MM.1S (cell line): ENCODE measurements around the gene IL4.

Experiments used
- DNase-seq: peaks from one replicate; pipeline ENCODE4 v3.0.0-alpha.2; 2015
- H2AFZ ChIP-seq: fragments of 300-600 bp; sonication (generic); 2 replicates; pipeline ENCODE4 v1.6.0; 2016; ENCODE audit warnings: antibody characterized with exemption, low read length
- H3F3A ChIP-seq: fragments of 300-600 bp; sonication (generic); 2 replicates; pipeline ENCODE4 v1.6.1; 2016; ENCODE audit warnings: mild to moderate bottlenecking, antibody characterized with exemption, low read length, moderate library complexity, mixed read lengths; ENCODE audit not compliant: insufficient read depth
- H3K27ac ChIP-seq: fragments of 300-600 bp; sonication (generic); 2 replicates; pipeline ENCODE4 v1.5.1; 2016; ENCODE audit warnings: mild to moderate bottlenecking, low read length
- H3K27me3 ChIP-seq: fragments of 300-600 bp; sonication (generic); replicated peaks from 2 replicates; pipeline ENCODE4 v1.6.0; 2016; ENCODE audit warnings: low read length; ENCODE audit not compliant: insufficient read depth
- H3K36me3 ChIP-seq: fragments of 300-600 bp; sonication (generic); replicated peaks from 2 replicates; pipeline ENCODE4 v1.6.1; 2016; ENCODE audit warnings: mild to moderate bottlenecking, low read length, mixed read lengths; ENCODE audit not compliant: insufficient read depth
- H3K4me1 ChIP-seq: fragments of 300-600 bp; sonication (generic); 2 replicates; pipeline ENCODE4 v1.6.1; 2016; ENCODE audit warnings: low read length, mixed read lengths
- H3K4me2 ChIP-seq: fragments of 300-600 bp; sonication (generic); 2 replicates; pipeline ENCODE4 v1.6.0; 2016; ENCODE audit warnings: low read depth, low read length
- H3K4me3 ChIP-seq: fragments of 300-600 bp; sonication (generic); 2 replicates; pipeline ENCODE4 v1.5.1; 2016; ENCODE audit warnings: low read length, mixed read lengths
- H3K79me2 ChIP-seq: fragments of 300-600 bp; sonication (generic); 2 replicates; pipeline ENCODE4 v1.6.1; 2016; ENCODE audit warnings: mixed run types, low read length, mixed read lengths
- H3K9ac ChIP-seq: fragments of 300-600 bp; sonication (generic); 2 replicates; pipeline ENCODE4 v1.6.1; 2016; ENCODE audit warnings: low read length, mixed read lengths
- H3K9me2 ChIP-seq: fragments of 300-600 bp; sonication (generic); replicated peaks from 2 replicates; pipeline ENCODE4 v1.6.1; 2016; ENCODE audit warnings: mild to moderate bottlenecking, low read length, mixed read lengths; ENCODE audit not compliant: insufficient read depth
- H3K9me3 ChIP-seq: fragments of 300-600 bp; sonication (generic); replicated peaks from 2 replicates; pipeline ENCODE4 v1.6.1; 2016; ENCODE audit warnings: mild to moderate bottlenecking, low read length, mixed read lengths; ENCODE audit not compliant: insufficient read depth
- H4K20me1 ChIP-seq: fragments of 300-600 bp; sonication (generic); 2 replicates; pipeline ENCODE4 v1.6.1; 2016; ENCODE audit warnings: mild to moderate bottlenecking, low read length, moderate library complexity, mixed read lengths; ENCODE audit not compliant: insufficient read depth
- EZH2 ChIP-seq: fragments of 300-600 bp; sonication (generic); optimal IDR thresholded peaks from 2 replicates; pipeline ENCODE3; 2017; ENCODE audit warnings: low read depth, mild to moderate bottlenecking, antibody characterized with exemption, low read length, mixed read lengths
- EZH2phosphoT487 ChIP-seq: fragments of 300-600 bp; sonication (generic); IDR thresholded peaks from 2 replicates; pipeline ENCODE4 v1.6.1; 2018; ENCODE audit warnings: antibody characterized with exemption, low read length
- TF ChIP-seq, protein P1 (sequence below): fragments of 300-600 bp; sonication (generic); IDR thresholded peaks from 2 replicates; pipeline ENCODE4 v1.5.1; 2016; ENCODE audit warnings: antibody characterized with exemption, low read length, mixed read lengths

IL4 gene

DNA sequence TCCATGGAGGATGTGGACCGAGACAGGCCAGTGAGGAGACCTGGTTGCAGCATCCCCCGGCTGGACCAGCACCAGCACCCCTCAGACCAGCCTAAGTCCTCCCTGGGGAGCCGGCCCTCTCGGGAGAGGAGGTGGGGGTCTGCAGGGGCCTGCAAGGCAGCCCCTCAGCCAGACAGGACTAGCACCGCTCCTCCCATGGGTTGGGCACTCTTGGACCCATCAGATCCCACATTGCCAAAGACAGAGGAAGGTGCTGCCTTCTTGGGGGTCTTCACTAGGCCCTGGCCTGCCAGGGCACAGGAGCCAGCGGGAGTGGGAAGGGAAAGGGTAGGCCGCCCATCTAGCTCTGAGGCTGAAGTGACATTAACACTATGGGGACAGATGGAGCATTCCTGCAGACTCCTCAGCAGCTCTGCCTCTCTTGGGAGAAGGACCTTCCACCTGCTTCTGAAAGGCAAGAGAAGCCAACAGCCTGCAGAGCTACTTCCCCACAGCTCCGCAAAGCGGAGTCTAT, 9.0 kb upstream of the IL4 start:
- no peaks in the 10 kb centered on the region for H3K9me3 ChIP-seq
- H3K9me2 ChIP-seq: no peaks in the 10 kb centered on the region
- H3K4me3 ChIP-seq: no peak overlapping the region
- no peak overlapping the region for H3K9ac ChIP-seq
- no peaks in the 10 kb centered on the region for H3F3A ChIP-seq
- H3K27me3 ChIP-seq: no peaks in the 10 kb centered on the region
- H3K4me2 ChIP-seq: no peak overlapping the region
- no peaks in the 10 kb centered on the region for H3K79me2 ChIP-seq
- no peak overlapping the region for H3K27ac ChIP-seq
- no peak overlapping the region for H2AFZ ChIP-seq
- H4K20me1 ChIP-seq: no peaks in the 10 kb centered on the region
- H3K36me3 ChIP-seq: no peaks in the 10 kb centered on the region
- TF ChIP-seq EZH2: no peak
- H3K4me1 ChIP-seq: peaks cover 6% of the 10 kb centered on the region
- no peak for DNase-seq

DNA sequence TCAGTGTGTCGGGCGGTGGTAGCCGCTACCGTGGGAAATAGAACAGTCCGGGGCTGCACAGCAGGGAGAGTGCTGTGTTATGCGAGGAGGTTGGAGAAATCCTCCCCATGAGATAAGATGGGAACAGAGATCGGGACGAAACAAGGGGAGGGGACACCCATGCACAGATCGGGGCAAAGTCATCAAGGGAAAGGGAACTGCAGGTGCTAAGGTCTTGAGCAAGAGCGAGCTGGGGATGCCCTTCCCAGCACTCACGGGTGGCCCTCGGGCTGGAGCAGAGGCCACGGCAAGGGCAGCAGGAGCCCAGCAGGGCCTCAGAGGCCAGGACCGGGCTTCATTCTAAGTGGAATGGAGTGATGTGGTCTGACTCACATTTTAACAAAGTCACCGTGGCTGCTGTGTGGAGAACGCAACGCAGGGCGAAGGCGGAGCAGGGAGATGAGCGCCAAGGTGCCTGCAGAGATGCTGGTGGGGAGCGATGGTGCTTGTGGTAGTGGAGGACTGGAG, 8.2 kb upstream of the IL4 start:
- Histone ChIP-seq H3F3A (no peaks in the 10 kb centered on the region), H3K79me2 (no peaks in the 10 kb centered on the region), H3K9ac (no peak overlapping the region), H3K4me3 (no peak overlapping the region), H3K4me1 (peaks cover 6% of the 10 kb centered on the region), H4K20me1 (no peaks in the 10 kb centered on the region), H3K9me3 (no peaks in the 10 kb centered on the region), H3K9me2 (no peaks in the 10 kb centered on the region), H2AFZ (no peak overlapping the region), H3K36me3 (no peaks in the 10 kb centered on the region), H3K27me3 (no peaks in the 10 kb centered on the region), H3K4me2 (no peak overlapping the region), H3K27ac (no peak overlapping the region)
- no peak for DNase-seq
- TF ChIP-seq EZH2phosphoT487 (no peak), EZH2 (no peak)
- TF ChIP-seq, protein P1, sequence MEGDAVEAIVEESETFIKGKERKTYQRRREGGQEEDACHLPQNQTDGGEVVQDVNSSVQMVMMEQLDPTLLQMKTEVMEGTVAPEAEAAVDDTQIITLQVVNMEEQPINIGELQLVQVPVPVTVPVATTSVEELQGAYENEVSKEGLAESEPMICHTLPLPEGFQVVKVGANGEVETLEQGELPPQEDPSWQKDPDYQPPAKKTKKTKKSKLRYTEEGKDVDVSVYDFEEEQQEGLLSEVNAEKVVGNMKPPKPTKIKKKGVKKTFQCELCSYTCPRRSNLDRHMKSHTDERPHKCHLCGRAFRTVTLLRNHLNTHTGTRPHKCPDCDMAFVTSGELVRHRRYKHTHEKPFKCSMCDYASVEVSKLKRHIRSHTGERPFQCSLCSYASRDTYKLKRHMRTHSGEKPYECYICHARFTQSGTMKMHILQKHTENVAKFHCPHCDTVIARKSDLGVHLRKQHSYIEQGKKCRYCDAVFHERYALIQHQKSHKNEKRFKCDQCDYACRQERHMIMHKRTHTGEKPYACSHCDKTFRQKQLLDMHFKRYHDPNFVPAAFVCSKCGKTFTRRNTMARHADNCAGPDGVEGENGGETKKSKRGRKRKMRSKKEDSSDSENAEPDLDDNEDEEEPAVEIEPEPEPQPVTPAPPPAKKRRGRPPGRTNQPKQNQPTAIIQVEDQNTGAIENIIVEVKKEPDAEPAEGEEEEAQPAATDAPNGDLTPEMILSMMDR: no peak

DNA sequence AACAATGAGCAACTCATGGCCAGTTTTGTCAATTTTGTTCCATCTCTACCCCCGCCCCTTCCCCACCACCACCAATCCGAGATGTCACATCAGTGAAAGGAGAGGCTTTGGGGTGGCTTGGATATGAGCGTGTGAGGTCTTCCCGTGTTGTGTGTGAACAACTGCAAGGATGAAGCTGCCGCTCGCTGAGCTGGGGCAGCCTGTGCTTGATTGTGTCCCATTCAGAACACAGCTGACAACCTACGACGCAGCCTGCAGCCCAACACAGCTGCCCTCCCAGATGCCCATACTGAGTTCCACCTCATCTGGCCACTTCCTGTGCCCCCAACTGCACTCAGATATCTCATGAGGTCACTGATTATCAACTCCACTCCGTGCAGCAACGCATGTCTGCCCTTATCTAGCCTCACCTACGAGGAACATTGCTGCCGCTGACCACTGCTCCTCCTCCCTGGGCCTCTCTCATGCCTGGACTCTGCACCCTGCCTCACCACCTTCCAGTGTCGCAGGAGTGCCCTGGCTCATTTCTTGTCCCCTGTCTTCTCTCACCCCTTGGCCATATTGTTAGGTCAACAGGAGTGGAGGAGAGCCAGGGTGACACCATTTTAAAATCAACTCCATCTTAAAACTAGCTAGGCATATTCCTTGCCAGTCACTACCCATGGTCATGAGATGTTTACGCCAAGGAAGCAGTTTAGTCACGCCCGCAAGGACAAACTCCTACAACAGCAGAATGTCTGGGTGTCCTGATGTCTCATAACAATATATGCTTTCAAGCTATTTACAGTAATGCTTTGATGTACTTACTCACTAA, 7.3 kb upstream of the IL4 start:
- TF ChIP-seq EZH2phosphoT487 (no peak), EZH2 (no peak)
- TF ChIP-seq, protein P1: no peak
- Histone ChIP-seq H3K79me2 (no peaks in the 10 kb centered on the region), H3K4me1 (peaks cover 6% of the 10 kb centered on the region)

DNA sequence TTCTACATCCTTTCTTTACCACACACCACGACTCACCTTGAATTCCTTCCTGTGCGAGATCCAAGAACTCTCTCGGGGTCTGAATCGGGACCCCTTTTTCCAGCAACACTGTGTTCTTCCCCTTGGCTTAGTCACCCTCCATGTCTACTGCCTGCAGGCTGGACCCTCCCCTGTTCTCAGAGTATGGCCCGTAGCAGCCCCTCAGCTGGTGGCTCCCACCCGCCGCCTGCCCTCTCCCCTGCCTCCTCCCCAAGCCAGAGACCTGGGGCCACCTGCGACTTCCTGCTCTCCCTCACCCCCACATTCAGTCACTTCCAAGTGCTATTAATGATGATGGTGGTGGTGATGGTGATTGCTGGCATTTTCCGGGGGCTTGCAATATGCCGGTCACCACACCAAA, 6.5 kb upstream of the IL4 start:
- Histone ChIP-seq H3K27ac (no peak overlapping the region), H3K36me3 (no peaks in the 10 kb centered on the region), H2AFZ (no peak overlapping the region), H3K9ac (no peak overlapping the region), H3K4me1 (peaks cover 6% of the 10 kb centered on the region), H4K20me1 (no peaks in the 10 kb centered on the region), H3K4me3 (no peak overlapping the region), H3K4me2 (no peak overlapping the region), H3K27me3 (no peaks in the 10 kb centered on the region), H3F3A (no peaks in the 10 kb centered on the region), H3K9me3 (no peaks in the 10 kb centered on the region), H3K79me2 (no peaks in the 10 kb centered on the region), H3K9me2 (no peaks in the 10 kb centered on the region)
- TF ChIP-seq EZH2phosphoT487 (no peak), EZH2 (no peak)
- TF ChIP-seq, protein P1: no peak
- no peak for DNase-seq

More for the DNA sequence above, 7.3 kb upstream of the IL4 start:
- H3K4me3 ChIP-seq: no peak overlapping the region
- H3K9me2 ChIP-seq: no peaks in the 10 kb centered on the region
- H3K27me3 ChIP-seq: no peaks in the 10 kb centered on the region
- no peaks in the 10 kb centered on the region for H3K9me3 ChIP-seq
- H3F3A ChIP-seq: no peaks in the 10 kb centered on the region
- no peak overlapping the region for H2AFZ ChIP-seq
- H4K20me1 ChIP-seq: no peaks in the 10 kb centered on the region
- no peak for DNase-seq
- no peak overlapping the region for H3K9ac ChIP-seq
- no peaks in the 10 kb centered on the region for H3K36me3 ChIP-seq
- no peak overlapping the region for H3K4me2 ChIP-seq
- H3K27ac ChIP-seq: no peak overlapping the region
